ENCODE data around the gene RAD51B.
"Not testable (repeated sequence)": the region's sequence is repeated elsewhere in the genome, so short reads cannot be mapped to it uniquely, and the experiment has no call there.

The RAD51B gene

GRCh38 chr14:68219407-68219806, 399.8 kb downstream of the RAD51B start:
- no peak for DNase-seq

- not testable (repeated sequence) for DNase-seq
Measured at GRCh38 chr14:68221046-68221445, 401.5 kb downstream of the RAD51B start.

- DNase-seq = no peak
Measured at GRCh38 chr14:68222154-68222553, 402.6 kb downstream of the RAD51B start.

GRCh38 chr14:68222726-68223125, 403.1 kb downstream of the RAD51B start:
- no peak for DNase-seq

DNA sequence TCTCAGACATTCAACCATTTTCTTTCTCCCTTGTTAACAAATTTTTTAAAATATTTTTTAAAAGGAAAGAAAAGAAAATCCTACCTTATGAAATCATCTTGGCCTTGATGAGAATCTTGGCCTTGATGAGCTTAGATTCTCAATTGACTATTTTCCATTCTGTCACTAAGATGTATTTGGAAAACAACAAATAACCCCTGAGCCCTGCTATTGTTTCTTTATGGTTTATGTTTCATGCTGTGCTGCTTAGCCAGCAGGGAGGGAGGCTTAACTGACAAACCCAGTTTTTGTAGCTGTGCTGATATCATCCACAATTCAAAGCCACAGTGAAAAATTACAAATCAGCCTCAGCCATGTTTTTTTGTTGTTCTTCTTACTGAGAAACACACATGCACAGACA, 404.1 kb downstream of the RAD51B start:
- DNase-seq = no peak

- DNase-seq = no peak
Measured at GRCh38 chr14:68225321-68225720, 405.7 kb downstream of the RAD51B start.

DNA sequence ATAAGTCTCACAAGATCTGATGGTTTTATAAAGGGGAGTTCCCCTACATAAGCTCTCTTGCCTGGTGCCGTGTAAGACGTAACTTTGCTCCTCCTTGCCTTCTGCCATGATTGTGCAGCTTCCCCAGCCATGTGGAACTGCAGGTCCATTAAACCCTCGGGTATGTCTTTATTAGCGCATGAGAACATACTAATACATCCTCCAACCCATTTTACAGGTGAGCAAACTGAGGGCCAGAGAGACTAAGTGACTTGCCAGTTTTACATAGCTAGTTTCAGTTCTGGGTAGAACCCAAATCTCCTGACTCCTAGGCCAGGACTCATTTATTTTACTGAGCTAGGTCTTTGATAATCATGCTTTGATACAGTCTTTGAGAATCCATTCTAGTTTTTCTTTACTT, 406.9 kb downstream of the RAD51B start:
- DNase-seq = no peak

- DNase-seq = no peak
Measured at GRCh38 chr14:68228656-68229055, 409.1 kb downstream of the RAD51B start.

GRCh38 chr14:68229423-68230100, 410.0 kb downstream of the RAD51B start:
- no peak for DNase-seq

GRCh38 chr14:68230202-68230949, 410.8 kb downstream of the RAD51B start:
- DNase-seq = no peak

DNA sequence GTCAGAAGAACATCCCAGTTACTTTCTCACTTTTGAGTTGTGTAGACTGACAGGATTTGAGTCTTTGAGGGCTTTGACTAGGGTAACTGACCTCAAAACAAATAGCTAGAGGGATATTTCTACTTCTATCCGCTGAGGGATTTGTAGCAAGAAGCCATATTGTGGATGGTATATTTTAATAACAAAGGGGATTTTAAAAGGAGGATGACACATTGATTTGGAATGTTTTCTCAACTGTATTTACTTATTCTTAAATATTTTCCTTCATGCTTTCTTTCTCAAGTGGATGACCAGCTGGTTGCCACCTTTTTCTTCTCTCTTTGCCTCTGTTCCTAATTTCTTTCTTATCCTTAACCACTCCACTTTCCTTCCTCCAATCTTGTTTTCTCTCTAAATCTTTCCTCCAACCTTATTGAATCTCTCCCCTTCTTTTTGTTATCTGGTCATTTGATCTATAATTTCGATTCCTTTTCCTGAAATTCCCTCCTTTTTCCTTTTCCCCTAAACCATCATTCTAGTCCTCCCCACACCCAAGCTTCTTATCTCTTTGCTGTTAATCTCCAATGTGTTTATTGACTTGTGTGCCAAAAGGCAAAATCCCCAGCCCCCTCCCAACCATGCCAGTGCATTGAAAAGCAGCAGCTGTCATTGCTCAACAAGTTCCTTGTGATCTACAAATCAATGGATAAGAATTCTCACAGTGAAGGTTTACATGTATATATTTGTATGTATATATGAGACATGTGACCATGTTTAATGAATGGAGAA, 411.6 kb downstream of the RAD51B start:
- DNase-seq = no peak

GRCh38 chr14:68231898-68232297, 412.3 kb downstream of the RAD51B start:
- no peak for DNase-seq

DNA sequence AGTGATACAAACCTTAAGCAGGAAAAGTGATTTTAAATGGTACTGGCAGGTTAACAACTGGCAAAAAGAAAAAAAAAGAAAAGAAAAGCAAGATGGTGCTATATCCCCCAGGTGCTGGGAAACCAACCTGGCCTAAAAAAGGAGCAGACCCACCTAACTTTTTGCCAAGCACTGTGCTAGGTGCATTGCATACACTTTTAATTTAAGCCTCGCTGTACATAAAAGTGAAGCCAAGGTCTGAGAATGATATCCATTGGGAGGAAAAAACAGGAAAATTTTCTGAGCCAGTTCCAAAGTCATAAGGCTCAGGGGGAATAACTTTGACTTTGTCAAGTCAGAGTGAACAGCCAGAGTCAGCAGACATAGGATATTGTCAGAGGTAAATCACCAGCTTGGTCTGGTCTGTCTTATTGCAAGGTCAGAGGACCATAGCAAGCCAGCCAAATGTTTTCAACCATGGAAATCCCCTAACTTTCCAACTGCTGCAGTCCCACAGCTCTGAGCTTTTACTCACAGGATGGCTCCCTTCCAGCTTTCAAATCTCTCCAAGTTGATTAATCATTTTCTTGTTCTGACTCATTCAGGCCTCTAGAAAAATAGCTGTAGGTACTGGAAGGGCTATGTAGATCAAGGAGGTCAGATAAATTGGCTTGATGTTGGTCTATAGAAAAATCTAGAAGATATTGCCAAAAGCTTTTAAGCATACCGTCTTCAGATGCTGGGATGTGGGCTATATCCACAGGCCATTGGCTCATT, 412.9 kb downstream of the RAD51B start:
- DNase-seq = no peak

DNA sequence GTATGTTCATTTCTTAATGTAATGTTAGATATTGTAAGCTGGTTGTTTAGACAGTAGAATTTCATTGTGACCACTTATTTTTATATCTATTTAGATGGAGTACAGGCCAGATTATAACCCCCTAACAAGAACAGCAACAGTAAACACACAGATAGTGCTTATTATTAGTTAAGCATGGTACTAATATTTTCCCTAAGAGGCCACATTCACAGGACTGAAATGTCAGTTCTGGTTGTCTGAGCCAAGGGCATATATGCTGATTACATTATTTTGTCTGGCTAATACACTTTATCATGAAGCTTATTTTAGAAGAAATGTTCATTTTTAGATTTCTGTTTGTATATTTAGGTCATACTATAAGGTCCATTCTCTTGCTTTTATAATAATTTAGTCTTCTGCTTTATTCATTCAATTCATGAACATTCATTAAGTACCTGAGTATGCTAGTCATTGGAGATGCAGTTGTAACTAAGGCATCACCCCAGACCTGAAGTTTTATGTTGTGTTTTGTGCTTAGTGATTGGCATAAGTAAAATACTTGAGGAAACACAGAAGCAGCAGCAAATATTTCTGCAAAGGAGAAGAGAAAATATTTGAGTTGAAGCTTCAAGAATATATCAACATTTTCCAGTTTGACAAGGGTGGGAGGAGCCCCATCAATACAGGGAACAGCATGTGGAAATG, 413.7 kb downstream of the RAD51B start:
- DNase-seq = no peak

DNA sequence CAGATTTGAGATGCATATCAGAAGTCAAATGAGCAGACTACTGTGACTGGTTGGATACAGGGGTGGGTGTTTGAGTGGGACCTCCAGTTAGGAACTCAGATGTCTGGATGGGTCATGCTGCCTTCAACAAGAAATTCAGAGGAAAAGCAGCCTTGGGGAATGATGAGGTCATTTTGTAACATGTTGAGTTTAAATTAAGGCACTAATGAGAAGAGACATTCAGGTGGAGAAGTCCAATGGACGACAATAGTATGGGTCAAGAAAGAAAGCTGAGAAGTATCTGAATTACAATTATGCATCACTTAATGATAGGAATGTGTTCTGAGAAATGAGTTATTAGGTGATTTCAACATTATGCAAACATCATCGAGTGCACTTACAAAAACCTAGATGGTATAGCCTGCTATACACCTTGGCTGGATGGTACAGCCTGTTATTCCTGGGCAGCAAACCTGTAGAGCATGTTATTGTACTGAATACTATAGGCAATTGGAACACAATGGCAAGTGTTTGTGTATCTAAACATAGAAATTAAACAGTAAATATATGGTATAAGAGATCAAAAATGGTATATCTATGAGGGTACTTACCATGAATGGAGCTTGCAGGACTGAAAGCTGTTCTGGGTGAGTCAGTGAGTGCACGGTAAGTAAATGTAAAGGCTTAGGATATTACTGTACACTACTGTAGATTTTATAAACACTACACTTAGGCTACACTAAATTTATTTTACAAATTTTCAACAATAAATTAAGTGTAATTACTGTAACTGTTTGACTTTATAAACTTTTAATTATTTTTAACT, 414.7 kb downstream of the RAD51B start:
- no peak for DNase-seq

DNA sequence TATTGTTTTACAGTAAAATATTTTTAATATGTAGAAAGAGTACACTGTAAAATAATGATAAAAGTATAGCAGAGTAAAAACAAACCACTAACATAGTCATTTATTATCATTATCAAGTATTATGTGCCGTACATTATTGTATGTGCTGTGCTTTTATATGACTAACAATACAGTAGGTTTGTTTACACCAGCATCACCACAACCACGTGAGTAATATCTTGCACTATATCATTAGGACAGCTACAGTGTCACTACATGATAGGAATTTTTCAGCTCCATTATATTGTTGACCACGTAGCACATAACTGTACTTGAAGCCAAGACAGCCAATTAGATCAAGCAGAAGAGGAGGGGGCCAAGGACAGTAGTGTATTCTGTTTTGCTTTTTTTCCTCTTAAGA, 415.4 kb downstream of the RAD51B start:
- no peak for DNase-seq

- DNase-seq = no peak
Measured at GRCh38 chr14:68236582-68237458, 417.2 kb downstream of the RAD51B start.

- DNase-seq = no peak
Measured at GRCh38 chr14:68238551-68238950, 419.0 kb downstream of the RAD51B start.

GRCh38 chr14:68238976-68239375, 419.4 kb downstream of the RAD51B start:
- DNase-seq = no peak

- no peak for DNase-seq
Measured at GRCh38 chr14:68239988-68240771, 420.6 kb downstream of the RAD51B start.
